ENCODE results near the gene ATP6V1G3.

The ATP6V1G3 gene

GRCh38 chr1:198574325-198574724 lies 33.8 kb upstream of the ATP6V1G3 start:
- in situ Hi-C loops (cut with MboI; ENCODE audit: low pct_unique_long_range_greater_than_20kb, low sequenced_read_pairs, unreplicated experiment) = no loop called here
- no peak for DNase-seq (ENCODE audit: low spot score)
- no peak for TF ChIP-seq CTCF (IDR thresholded peaks at IDR 0.05; ENCODE audit: extremely low read depth, insufficient read depth, missing control alignments)

GRCh38 chr1:198564716-198565115 lies 24.2 kb upstream of the ATP6V1G3 start:
- TF ChIP-seq CTCF (IDR thresholded peaks at IDR 0.05; ENCODE audit: extremely low read depth, insufficient read depth, missing control alignments) = no peak
- DNase-seq (ENCODE audit: low spot score) = no peak

GRCh38 chr1:198564157-198564556 lies 23.7 kb upstream of the ATP6V1G3 start:
- in situ Hi-C loops (cut with MboI; ENCODE audit: low pct_unique_long_range_greater_than_20kb, low sequenced_read_pairs, unreplicated experiment) = no loop called here

More at GRCh38 chr1:198564716-198565115, 24.2 kb upstream of the ATP6V1G3 start:
- in situ Hi-C loops (cut with MboI; ENCODE audit: low pct_unique_long_range_greater_than_20kb, low sequenced_read_pairs, unreplicated experiment) = no loop called here

GRCh38 chr1:198563583-198563982 lies 23.1 kb upstream of the ATP6V1G3 start:
- DNase-seq (ENCODE audit: low spot score) = no peak
- no peak for TF ChIP-seq CTCF (IDR thresholded peaks at IDR 0.05; ENCODE audit: extremely low read depth, insufficient read depth, missing control alignments)
- in situ Hi-C loops (cut with MboI; ENCODE audit: low pct_unique_long_range_greater_than_20kb, low sequenced_read_pairs, unreplicated experiment) = no loop called here

More at GRCh38 chr1:198564157-198564556, 23.7 kb upstream of the ATP6V1G3 start:
- TF ChIP-seq CTCF (IDR thresholded peaks at IDR 0.05; ENCODE audit: extremely low read depth, insufficient read depth, missing control alignments) = no peak
- DNase-seq (ENCODE audit: low spot score) = no peak

DNA sequence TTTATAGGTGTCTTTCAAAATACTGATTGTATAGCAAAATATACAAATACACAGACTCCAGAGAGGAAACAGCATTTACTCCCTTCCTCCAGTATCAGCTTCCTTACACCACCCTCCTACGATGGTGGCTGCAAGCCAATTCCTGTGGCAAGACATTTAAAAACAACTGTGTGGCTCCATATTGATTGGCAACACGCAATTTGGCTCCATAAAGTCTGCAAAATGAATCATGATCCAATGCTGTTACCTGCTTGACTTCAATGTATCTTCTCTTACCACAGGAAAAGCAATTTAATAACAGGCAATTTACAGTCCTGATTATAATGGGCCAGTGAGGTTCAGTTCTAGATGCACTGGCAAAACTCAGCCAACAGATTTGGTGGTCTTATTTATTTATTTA lies 19.7 kb upstream of the ATP6V1G3 start:
- no peak for DNase-seq (ENCODE audit: low spot score)
- in situ Hi-C loops (cut with MboI; ENCODE audit: low pct_unique_long_range_greater_than_20kb, low sequenced_read_pairs, unreplicated experiment) = no loop called here

DNA sequence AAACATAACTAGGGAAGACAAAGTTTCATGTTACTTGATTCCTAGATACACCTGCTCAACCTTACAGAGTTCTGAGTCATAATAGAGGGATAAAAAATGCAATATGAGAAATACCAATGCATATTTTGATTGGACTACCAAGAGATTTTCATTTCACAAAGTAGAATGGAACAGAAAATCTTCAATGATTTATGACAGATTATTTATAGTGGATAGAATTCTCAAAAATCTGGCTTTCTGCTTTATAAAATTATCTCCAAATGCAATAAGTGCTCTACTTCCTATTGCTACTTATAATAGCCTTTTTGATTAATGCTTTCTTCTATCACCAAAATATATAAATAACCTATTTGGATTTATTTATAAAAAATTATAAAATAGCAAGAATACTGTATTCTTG lies 18.9 kb upstream of the ATP6V1G3 start:
- TF ChIP-seq CTCF (IDR thresholded peaks at IDR 0.05; ENCODE audit: extremely low read depth, insufficient read depth, missing control alignments) = no peak
- in situ Hi-C loops (cut with MboI; ENCODE audit: low pct_unique_long_range_greater_than_20kb, low sequenced_read_pairs, unreplicated experiment) = no loop called here
- DNase-seq (ENCODE audit: low spot score) = no peak

More for the DNA sequence above, 19.7 kb upstream of the ATP6V1G3 start:
- TF ChIP-seq CTCF (IDR thresholded peaks at IDR 0.05; ENCODE audit: extremely low read depth, insufficient read depth, missing control alignments) = no peak

DNA sequence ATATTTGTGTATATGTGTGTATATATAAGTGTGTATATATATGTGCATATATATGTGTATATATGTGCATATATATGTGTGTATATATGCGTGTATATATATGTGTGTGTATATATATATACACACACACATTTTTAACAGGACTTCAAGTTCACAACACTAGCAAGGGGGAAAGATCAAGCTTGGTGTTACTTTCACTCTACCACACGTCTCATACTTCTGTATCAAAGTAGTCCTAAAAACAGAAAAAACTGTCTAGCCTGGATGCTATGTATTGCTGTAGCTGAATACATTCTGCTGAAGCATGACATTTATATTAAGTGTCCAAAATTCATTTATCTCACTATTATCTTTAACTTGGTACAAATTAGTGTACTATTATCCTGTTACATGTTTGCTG lies 17.9 kb upstream of the ATP6V1G3 start:
- in situ Hi-C loops (cut with MboI; ENCODE audit: low pct_unique_long_range_greater_than_20kb, low sequenced_read_pairs, unreplicated experiment) = no loop called here
- no peak for DNase-seq (ENCODE audit: low spot score)
- no peak for TF ChIP-seq CTCF (IDR thresholded peaks at IDR 0.05; ENCODE audit: extremely low read depth, insufficient read depth, missing control alignments)
